Measurements from ENCODE around the gene FAM13A. TPM values are rescaled to one million over a fixed set of nuclear protein-coding genes. Genes with fewer than 3 reads are reported as not detected.

FAM13A gene
- total and polyA plus RNA-seq, 2 donors (not counting 3 experiments of a cell fraction or from before 2014, with no cell fraction given), result 3.3 to 10.5 TPM

DNA sequence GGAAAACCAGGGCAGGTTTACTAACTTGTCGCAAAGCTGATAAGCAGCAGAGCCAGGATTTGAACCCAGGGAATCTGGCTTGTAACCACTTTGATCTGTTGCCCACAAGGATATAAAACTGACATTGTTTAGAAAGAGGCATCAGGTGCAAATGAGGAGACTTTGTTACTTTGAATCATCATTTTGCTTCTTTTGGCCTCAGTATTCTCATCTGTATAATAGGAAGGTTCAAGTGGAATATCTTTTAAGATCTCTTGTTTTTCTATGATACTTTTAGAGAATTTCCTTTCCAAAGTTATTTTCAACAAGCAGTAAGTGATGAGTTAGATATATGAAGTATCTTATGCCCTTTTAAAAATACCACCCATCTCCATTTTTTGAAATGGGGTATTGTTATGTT lies 301.5 kb downstream of the FAM13A start:
- intact Hi-C loops (cut with micrococcal nuclease) (no loop called here), dilution Hi-C loops (cut with MboI; ENCODE audit: extremely low pct_ligation_motif_present, low sequenced_read_pairs) (no loop called here)
- no peak overlapping the region for H3K27ac ChIP-seq (ENCODE audit: insufficient read depth, low read depth, low read length)
- BruUV-seq (replicated peaks), result no TSS peak
- H3K4me3 ChIP-seq (replicated peaks in 1 of 3; ENCODE audit: insufficient read depth in 1 of 3, low read depth in 1 of 3, low read length in 3 of 3), result no peak overlapping the region
- ChIA-PET POLR2A (no interaction called here), CTCF (interaction anchor here (0.5 to 5.8 kb wide), 3 partner anchors 13 to 82 kb away, joined by 3 to 19 read pairs (median 5); no protein-coding TSS in a partner anchor)
- no peaks in the 10 kb centered on the region for H3K79me2 ChIP-seq (ENCODE audit: control insufficient read depth, insufficient read depth, low read length)
- H2AFZ ChIP-seq (ENCODE audit: low read depth, low read length), result no peak overlapping the region
- no peaks in the 10 kb centered on the region for H4K20me1 ChIP-seq (replicated peaks; ENCODE audit: control insufficient read depth, extremely low read depth, insufficient read depth, low read length)
- H3K27me3 ChIP-seq (ENCODE audit: control insufficient read depth in 2 of 2, insufficient read depth in 2 of 2, low read length in 2 of 2), result no peaks in the 10 kb centered on the region
- no peak overlapping the region for H3K4me2 ChIP-seq (ENCODE audit: insufficient read depth, low read length)
- no peaks in the 10 kb centered on the region for H3K4me1 ChIP-seq (ENCODE audit: control insufficient read depth, extremely low read depth, insufficient read depth, low read length)
- TF ChIP-seq, protein P1, sequence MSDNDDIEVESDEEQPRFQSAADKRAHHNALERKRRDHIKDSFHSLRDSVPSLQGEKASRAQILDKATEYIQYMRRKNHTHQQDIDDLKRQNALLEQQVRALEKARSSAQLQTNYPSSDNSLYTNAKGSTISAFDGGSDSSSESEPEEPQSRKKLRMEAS (IDR thresholded peaks at IDR 0.05; ENCODE audit: insufficient read depth, insufficient read length), result no peak
- TF ChIP-seq FOS (IDR thresholded peaks at IDR 0.05; ENCODE audit: borderline replicate concordance, insufficient read depth, low read length) (no peak), JUN (IDR thresholded peaks at IDR 0.05; ENCODE audit: borderline replicate concordance, insufficient read depth, insufficient read length, low read depth) (no peak), MYC (IDR thresholded peaks at IDR 0.05; ENCODE audit: low read depth, low read length) (no peak), EZH2 (IDR thresholded peaks at IDR 0.05; ENCODE audit: borderline replicate concordance, low read depth, low read length, severe bottlenecking) (no peak), GATA2 (IDR thresholded peaks at IDR 0.05; ENCODE audit: insufficient read depth, insufficient read length, low read depth, low read length) (no peak), POLR2AphosphoS5 (IDR thresholded peaks at IDR 0.05; ENCODE audit: insufficient read depth, low read depth, low read length) (no peak)
- TF ChIP-seq, protein P2, sequence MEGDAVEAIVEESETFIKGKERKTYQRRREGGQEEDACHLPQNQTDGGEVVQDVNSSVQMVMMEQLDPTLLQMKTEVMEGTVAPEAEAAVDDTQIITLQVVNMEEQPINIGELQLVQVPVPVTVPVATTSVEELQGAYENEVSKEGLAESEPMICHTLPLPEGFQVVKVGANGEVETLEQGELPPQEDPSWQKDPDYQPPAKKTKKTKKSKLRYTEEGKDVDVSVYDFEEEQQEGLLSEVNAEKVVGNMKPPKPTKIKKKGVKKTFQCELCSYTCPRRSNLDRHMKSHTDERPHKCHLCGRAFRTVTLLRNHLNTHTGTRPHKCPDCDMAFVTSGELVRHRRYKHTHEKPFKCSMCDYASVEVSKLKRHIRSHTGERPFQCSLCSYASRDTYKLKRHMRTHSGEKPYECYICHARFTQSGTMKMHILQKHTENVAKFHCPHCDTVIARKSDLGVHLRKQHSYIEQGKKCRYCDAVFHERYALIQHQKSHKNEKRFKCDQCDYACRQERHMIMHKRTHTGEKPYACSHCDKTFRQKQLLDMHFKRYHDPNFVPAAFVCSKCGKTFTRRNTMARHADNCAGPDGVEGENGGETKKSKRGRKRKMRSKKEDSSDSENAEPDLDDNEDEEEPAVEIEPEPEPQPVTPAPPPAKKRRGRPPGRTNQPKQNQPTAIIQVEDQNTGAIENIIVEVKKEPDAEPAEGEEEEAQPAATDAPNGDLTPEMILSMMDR (IDR thresholded peaks at IDR 0.05; ENCODE audit: extremely low read depth in 1 of 2, insufficient read depth in 1 of 2, low read depth in 1 of 2, low read length in 2 of 2), result no peak
- no peaks in the 10 kb centered on the region for H3K9me3 ChIP-seq (replicated peaks; ENCODE audit: control insufficient read depth, insufficient read depth, low read length)
- H3K9me1 ChIP-seq (replicated peaks; ENCODE audit: control insufficient read depth, extremely low read depth, insufficient read depth, low read length), result no peaks in the 10 kb centered on the region
- H3K36me3 ChIP-seq (ENCODE audit: control insufficient read depth in 2 of 2, extremely low read depth in 1 of 2, insufficient read depth in 2 of 2, low read length in 2 of 2), result no peaks in the 10 kb centered on the region
- DNase-seq (ENCODE audit: low read depth, low spot score) (no peak), FAIRE-seq (no peak)
- no peak overlapping the region for H3K9ac ChIP-seq (replicated peaks; ENCODE audit: extremely low read depth, insufficient read depth, low read length)
